LNCaP clone FGC (cell line): ENCODE results near the gene ARL8A.

Experiments
- DNase-seq: peaks from one replicate; pipeline ENCODE4 v3.0.0-alpha.2; 2011; ENCODE audit warnings: low read depth
- H3K4me3 ChIP-seq: 2 replicates; pipeline ENCODE4 v1.5.1; 2011; ENCODE audit warnings: mild to moderate bottlenecking, low read depth, low read length, control low read depth
- CTCF ChIP-seq: IDR thresholded peaks from 2 replicates; pipeline ENCODE4 v1.5.1; 2012; ENCODE audit warnings: mild to moderate bottlenecking; ENCODE audit not compliant: control insufficient read depth, insufficient read depth; ENCODE audit errors: extremely low read depth

The ARL8A gene

DNA sequence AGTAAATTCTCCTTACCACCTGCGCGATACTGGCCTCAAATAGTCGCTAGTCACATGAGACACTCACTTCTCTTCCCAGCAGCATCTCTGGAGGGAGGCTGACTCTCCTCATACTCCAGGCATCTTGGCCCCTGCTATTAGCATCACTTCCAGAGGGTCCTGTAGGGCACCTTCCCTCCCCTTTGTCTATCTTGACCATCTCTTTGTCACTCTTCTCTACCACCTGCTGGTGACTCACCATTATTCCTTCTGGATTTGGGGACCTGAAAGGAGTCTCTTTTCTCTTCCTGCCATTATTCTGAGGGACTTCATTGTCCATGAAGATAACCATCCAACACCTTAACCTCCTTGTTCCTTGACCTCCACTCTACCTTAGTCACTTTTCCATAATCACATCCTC, 53.5 kb downstream of the ARL8A start:
- peak; percentile 4; the same call in 1 of the 2 replicates for TF ChIP-seq CTCF
- H3K4me3 ChIP-seq: no peak overlapping the region
- no peak for DNase-seq

DNA sequence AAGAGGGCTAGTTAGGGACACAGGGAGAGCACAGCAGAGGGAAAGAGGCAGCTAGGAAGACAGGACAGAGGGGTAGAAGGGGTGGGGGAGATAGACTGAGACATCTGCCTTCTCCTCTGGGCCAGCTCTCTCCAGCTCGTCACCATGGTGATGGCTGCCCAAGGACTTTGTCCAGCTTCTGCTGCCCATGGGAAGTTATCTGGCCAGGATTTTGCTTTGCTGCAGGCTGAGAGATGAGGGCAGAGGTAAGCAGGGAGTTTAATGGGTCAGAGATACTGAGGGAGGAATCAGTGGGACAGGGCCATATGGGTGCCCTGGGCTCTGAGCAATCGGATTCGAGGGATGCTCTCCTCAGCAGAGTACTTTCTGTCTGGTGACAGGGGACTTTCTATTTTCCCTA, 56.3 kb downstream of the ARL8A start:
- no peak for TF ChIP-seq CTCF
- H3K4me3 ChIP-seq: no peak overlapping the region
- DNase-seq: no peak

DNA sequence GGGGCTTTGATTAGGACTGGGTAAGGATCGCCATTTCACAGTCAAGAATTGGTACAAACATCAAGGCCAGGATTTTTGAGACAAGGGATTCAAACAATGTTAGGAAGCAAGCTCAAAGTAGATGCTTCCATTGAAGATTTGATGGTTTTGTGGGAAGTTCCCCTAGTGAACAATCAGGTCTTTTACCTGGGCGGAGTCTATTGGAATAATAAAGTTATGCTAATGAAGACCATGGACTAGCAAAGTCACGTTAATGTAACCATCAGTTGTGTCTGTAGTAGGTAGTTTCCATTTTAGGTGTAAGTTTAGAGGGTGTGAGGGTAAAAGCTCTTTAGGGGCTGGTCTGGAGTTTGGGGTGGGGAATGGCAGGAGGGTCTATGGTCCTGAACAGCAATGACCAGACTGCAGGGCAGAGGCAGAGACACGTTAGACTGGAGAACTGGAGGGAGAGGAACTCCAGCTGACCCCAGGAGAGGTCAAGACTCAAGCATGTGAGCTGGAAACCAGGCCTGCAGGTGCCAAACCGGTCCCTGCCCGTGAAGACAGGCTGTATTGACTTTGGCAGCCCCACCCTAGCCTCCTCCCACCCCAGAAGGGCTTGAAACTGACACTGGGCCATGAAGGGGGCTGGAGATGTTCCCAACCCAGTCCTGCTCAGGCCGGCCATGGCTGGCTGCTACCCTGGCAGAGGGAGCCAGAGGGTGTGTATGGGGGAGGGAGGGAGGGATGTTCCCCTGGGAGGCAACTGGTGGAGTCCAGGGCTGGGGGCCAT, 57.8 kb downstream of the ARL8A start:
- DNase-seq: peak; percentile 79
- TF ChIP-seq CTCF: no peak
- H3K4me3 ChIP-seq: no peak overlapping the region

GRCh38 chr1:202085682-202086373, 58.7 kb downstream of the ARL8A start:
- no peak for DNase-seq
- TF ChIP-seq CTCF: no peak
- H3K4me3 ChIP-seq: no peak overlapping the region

- no peak for TF ChIP-seq CTCF
- DNase-seq: no peak
- no peak overlapping the region for H3K4me3 ChIP-seq
These were observed 59.5 kb downstream of the ARL8A start for GRCh38 chr1:202084791-202085681.
